Suppressor macrophage (primary cell): ENCODE measurements around the gene TPCN2.

ENCODE experiments used
- DNase-seq, 4 experiments: peaks; one replicate each; pipeline ENCODE4 v3.0.0-alpha.2; 2020 to 2022

TPCN2 gene

GRCh38 chr11:69113646-69114340 is 65.1 kb downstream of the TPCN2 start:
- no peak for DNase-seq

- DNase-seq, result no peak
Measured at GRCh38 chr11:69114362-69114761, 65.6 kb downstream of the TPCN2 start.

GRCh38 chr11:69114811-69115523 is 66.2 kb downstream of the TPCN2 start:
- no peak for DNase-seq

DNA sequence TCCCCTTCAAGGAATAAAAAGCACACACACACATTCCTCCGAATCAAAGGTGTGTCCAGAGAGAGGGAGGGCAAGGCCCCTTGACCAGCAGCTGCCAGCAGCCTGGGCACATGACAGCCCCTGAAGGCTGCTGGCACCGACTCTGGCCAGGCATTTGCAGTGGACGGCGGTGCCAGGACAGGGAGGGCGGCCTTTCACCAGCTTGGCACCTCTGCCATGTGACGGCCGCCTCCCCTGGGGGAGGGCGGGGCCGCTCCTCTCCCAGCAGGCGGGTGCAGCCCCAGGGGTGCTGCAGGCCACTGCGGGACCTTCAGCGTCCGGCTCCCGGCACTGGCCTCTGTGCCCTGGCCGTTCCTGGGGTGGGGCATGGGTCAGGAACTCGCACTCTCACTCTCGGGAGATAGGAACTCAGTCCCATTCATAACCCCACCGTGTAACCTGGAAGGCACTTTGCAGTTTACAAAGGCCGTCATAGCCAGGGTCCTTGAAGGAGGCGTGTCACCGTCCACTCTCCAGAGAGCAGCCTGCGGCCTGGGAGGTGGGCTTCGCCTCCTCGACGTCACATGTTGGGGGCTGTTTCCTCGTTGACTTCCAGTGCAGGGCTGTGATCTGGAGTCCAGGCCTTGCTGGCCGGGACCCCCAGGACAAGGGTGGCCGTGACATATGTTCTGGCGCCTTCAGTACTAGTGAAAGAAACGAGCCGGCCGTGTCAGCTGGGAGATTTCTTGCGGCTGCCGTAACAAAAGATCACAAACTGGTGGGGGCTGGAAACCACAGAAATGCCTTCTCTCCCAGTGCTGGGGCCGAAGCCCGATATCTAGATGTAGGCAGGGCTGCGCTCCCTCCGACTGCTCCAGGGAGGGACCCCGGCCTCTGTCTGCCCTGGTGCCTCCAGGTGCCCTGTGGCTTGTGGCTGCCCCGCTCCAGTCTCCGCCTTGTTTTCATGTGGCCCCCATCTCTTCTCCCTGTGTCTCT is 67.1 kb downstream of the TPCN2 start:
- DNase-seq, result no peak

- no peak for DNase-seq
Measured at GRCh38 chr11:69116671-69117070, 67.9 kb downstream of the TPCN2 start.

DNA sequence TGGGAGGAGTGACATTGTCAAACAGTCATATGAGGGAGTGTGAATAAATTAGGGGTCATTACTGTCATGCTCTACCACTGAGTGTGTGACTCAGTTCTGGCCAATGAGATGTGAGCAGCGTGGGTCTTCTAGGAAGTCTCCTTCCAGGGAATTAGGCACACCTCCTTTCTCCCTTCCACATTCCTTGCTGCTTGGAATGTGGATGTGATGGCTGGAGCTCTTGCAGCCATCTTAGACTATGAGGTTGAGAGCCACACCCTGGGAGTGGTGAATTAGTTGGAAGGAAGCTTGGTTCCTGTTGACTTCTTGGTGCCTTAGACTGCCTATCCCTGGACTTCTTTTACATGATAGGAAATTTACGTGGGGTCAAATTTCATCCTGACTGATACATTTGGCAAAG is 70.5 kb downstream of the TPCN2 start:
- no peak for DNase-seq

DNA sequence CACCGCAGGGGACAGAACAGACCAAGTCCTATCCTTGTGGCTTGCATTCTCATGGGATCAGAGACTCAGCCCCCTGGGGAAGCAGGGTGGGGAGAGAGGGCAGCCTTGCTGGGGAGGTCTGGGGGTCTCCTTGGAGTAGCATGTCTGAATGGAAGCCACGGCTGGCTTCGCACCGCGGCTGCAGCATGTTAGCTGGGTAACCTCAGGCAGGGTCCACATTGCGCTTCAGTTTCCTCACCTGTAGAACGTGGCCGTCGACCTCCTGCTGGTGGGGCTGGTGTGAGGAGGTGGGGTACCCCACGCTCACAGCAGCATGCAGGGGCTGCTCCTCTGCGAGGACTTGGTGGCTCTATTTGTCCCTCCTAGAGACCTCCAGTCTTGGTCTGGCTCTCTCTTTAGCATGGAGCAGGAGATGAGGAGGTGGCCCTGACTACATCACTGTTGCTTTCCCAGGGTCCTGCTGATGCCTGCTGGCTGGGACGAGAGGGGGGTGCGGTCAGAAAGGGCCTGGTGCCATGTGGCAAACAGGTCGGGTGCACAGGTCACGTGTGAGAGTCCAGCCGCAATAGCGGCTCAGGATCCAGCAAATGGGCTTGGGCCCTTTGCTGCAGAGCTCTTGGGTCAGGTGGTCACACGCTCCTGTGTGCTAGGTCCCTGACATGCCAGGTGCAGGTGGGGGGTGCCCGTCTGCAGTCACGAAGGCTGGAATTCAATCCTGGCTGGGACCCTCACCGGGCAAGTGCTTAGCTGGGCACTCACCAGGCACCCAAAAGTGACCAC is 71.6 kb downstream of the TPCN2 start:
- DNase-seq, result no peak

DNA sequence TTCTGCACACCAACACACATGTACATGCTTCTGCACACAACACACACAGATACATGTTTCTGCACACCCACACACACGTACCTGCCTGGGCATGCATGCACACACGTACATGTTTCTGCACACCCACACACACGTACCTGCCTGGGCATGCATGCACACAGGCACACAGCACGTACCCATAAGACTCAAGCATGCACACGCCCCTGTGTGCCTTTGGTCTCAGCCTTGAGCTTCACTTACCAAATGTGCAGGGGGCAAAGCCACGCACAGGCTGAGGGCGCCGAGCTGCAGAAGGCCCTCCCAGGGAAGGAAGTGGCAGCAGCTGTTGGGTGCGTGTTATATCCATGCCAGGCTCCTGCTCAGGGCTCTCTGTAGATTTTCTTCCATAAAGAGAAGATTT is 72.3 kb downstream of the TPCN2 start:
- no peak for DNase-seq

DNA sequence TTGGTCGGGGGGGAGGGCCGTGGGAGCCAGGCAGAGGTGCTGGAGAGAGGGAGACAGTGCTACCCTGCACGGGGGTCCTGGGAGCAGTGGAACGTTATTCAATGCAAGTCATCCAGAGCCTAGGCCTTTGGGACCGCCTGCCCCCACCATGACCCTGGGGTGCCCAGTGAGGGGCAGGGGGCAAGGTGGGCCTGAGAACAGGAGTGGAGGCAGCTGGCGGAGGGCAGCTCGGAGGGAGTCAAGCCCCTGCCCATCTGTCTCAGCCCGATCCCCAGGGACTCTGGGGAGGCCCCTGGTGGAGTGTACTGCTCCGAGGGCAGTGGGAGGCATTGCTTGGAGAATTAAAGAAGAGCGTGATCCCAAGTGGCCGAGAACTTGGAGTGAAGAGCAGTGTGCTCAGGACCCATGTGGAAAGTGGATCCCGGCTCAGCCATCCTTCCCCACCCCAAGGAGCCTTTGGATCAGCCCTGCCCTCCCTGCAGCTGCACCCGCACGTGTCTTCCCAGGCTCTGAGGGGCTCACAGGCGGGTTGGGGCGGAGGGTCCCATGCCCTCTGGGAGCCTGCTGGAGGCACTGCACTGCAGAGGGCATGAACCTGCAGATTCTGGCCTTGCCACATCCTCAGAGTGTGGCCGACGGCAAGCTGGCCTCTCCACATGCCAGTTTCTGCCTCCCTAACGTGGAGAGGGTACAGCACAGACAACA is 73.0 kb downstream of the TPCN2 start:
- DNase-seq, result no peak

DNA sequence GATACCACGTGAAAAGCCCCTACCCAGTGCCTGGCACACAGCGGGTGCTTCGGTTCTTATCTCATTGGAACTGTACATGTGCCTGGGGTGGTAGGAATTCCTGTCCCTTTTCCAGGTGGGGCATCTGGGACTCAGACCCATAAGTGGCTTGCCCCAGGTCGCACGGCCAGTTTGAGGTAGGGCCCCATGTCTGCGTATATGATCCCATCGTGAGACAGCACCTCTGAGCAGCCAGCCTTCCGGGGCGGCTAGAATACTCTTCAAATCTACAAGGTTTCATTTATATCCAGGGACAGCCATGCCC is 73.5 kb downstream of the TPCN2 start:
- no peak for DNase-seq

- DNase-seq, result peak; percentile 87 to 95 (median 92)
Measured at GRCh38 chr11:69122630-69123431, 74.1 kb downstream of the TPCN2 start.

DNA sequence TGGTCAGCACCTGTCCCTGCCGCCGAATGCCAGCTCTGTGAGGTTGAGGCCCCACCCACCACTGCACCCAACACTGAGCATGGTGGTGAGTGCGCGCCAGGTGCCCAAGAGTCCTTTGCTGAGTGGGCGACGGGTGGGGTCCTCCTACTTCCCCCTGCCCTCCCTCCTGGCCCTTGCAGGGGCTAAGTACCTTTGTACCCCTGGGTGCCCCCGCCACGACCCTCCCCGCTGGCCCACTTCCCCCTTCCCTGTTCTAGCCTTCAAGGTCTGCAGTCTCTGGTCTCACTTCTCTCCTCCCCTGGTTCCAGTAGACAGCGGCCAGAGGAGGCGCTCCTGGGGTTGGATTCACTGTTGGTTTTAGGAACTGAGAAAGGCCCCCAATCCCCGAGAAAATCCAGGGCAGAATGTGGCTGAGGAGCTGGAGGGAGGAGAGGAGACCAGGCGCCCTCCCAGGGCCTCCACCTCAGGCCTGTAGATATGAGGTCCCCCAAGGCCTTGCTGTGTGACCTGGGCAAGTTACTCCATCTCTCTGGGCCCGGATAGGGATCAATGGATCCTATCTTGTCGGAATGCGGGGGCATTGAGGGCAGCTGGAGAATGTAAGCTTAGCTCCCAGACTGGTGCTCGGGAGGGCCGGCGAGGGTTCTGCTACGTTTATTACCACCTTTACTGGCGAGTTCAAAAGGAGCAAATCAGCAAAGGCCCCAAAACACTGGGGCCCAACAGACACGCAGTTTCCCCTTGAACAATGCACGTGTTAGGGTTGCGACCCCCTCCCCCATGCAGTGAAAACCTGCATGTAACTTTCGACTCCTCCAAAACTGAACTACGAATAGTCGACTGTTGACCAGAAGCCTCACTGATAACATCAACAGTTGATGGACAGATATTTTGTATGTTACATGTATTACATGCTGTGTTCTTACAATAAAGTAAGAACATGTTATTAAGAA is 75.1 kb downstream of the TPCN2 start:
- peak in 1 of 4 experiments; percentile 44 for DNase-seq

- DNase-seq, result no peak
Measured at GRCh38 chr11:69125861-69126260, 77.1 kb downstream of the TPCN2 start.

- DNase-seq, result no peak
Measured at GRCh38 chr11:69126286-69126685, 77.6 kb downstream of the TPCN2 start.

GRCh38 chr11:69127081-69127850 is 78.5 kb downstream of the TPCN2 start:
- no peak for DNase-seq

DNA sequence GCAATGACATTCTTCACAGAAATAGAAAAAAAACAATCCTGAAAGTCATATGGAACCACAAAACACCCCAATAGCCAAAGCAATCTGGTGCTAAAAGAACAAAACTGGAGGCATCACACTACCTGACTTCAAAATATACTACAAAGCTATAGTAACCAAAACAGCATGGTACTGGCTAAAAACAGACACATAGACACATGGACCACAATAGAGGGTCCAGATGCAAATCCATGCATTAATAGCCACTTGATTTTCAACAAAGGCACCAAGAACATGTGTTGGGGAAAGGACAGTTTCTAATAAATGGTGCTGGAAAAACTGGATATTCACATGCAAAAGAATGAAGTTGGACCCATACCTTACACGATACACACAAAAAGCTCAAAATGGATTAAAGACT is 79.2 kb downstream of the TPCN2 start:
- no peak for DNase-seq

DNA sequence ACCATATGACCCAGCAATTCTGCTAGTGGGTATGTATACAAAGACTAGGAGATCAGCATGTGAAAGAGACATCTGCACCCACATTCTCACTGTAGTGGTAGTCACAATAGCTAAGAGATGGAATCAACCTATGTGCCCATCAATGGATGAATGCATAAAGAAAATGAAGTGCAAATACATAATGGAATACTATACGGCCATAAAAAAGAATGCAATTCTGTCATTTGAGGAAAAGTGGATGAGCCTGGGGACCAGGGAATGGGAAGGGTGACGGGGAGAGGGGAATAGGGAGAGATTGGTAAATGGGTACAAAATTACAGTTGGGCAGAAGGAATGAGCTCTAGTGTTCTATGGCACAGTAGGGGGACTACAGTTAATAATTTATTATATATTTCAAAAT is 80.3 kb downstream of the TPCN2 start:
- no peak for DNase-seq

DNA sequence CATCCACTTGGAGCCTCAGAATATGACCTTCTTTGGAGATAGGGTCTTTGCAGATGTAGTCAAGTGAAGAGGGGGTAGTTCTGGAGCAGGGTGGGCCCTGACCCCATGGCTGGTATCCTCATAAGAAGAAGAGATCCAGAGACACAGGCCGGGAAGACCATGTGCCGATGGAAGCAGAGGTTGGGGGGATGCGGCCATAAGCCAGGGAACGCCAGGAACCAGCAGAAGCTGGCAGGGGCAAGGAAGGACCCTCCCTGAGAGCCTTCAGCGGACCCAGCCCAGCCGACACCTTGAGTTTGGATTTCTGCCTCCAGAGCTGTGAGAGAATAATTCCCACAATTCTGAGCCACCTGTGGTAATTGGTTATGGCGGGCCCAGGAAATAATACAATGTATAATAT is 80.9 kb downstream of the TPCN2 start:
- DNase-seq, result no peak

DNA sequence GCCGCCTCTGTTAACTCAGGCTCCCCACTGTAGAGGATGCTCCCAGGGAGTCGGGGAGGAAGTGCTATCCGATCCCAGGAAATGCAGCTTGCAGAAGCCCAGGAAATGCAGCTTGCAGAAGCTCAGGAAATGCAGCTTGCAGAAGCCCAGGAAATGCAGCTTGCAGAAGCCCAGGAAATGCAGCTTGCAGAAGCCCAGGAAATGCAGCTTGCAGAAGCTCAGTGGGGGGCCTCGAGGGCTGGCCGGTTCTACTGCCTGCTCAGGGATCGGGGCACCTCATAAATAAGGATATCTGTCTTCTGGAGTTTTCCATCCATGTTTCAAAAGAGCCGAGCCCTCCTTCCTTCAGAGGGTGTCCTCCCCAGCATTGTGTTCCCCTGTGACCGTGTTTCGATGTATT is 81.9 kb downstream of the TPCN2 start:
- no peak for DNase-seq
